IPS DF 19.7 (cell line): Measurements from ENCODE around the gene NFIB.
A peak's percentile ranks its signal among the peaks of the same experiment; 100 is the strongest.

Source experiments
- DNase-seq: peaks from one replicate; pipeline ENCODE4 v3.0.0-alpha.2; 2013; ENCODE audit warnings: low read depth, low spot score

NFIB gene

GRCh38 chr9:14278291-14278721 lies 35.6 kb downstream of the NFIB start:
- DNase-seq = no peak

- DNase-seq = no peak
Observed at GRCh38 chr9:14277761-14278160, 36.2 kb downstream of the NFIB start.

- DNase-seq = no peak
Observed at GRCh38 chr9:14277244-14277643, 36.7 kb downstream of the NFIB start.

DNA sequence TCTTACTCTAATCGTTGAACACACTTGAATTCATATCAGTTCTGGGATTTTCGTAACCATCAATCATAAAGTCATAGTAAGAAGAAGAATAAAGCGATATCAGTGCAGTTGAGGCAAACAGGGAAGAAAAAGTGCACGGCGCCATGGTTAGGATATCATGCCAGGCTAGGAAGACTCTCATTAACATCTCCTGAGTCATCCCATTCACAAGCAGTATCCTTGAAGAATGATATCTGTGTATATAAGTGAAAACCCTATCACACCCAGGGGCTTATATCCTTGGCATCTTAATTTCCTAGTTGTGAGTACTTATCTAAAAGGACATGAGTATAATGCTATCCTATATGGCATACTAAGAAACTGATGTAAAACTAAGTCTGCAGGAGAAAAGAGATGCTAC lies 38.6 kb downstream of the NFIB start:
- no peak for DNase-seq

DNA sequence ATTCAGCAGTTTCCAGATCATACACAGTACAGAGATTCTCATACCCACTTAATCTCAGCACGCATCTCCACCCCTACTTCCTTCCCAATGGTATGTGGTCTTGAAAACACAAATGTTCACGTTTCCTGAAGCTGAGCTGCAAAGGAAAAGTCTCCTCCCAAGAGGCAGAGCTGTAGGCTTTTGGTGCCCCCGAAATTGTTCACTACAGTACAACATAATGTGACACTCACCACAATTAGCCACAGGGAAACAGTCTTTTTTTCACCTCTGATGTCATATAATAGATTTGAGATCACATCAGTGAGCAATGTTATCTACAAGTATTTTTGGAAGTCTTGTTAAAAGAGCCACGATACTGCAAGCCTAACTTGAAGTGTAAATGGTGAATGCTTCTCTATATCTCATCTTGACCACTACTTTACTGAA lies 40.2 kb downstream of the NFIB start:
- no peak for DNase-seq

DNA sequence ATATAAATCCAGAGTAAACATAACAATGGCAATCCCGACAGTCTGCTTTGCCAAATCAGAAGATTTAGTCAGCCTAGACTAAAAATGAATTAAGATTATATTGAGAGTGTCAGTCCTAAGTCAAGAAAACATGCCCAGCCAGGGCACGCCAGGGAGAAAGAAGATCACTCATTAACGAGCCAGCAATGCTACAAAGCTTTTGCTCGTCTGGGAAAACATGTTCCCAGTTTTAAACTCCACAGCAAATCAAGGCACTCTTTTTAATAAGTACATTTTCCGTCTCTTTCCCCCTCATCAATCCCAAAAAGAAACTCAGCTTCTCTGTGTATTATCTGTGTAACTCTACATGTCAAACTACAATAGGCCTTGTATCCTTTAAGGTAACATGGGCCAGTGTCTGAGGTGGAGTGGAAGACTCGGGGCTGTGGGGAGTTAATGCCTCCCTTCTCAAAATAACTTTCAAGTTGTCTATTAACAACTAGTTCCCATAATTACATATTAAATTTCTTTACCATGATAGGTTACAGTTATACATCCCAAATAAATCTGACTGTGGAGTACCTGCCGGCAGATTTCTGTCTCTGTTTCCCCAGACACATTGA lies 40.9 kb downstream of the NFIB start:
- no peak for DNase-seq

GRCh38 chr9:14271093-14271673 lies 42.8 kb downstream of the NFIB start:
- DNase-seq = peak; percentile 47

DNA sequence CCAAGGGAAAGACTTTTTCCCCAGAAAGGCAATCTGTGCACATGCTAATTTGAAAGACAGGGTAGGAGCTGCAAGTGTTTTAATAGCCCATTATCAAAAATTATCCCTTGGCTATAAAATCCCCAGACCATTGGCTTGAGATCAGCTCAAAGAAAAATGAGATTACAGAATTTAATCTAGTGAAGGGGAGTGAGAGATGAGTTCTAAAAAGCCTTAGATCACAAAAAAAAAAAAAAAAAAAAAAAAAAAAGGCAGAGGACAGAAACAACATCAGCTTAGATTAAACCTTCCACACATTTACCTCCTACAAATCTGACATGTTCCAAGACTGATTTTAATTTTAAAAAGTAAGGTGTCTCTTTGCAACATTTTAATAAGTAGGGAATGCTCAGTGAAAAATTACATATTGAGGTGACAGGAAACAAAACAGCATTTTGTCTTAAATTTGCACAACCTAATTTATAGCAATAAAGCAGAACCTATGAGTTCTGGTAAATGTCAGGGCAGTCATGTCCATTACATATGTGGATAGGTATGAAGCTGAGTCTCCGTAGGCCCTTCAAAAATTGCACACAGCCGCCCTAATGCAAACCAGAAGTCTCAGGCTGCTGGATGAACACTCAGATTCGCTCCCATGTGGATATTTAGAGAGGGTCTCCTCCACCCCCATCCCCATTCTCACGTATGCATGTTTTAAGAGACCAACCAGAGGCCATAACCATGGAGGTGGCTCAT lies 43.4 kb downstream of the NFIB start:
- no peak for DNase-seq

DNA sequence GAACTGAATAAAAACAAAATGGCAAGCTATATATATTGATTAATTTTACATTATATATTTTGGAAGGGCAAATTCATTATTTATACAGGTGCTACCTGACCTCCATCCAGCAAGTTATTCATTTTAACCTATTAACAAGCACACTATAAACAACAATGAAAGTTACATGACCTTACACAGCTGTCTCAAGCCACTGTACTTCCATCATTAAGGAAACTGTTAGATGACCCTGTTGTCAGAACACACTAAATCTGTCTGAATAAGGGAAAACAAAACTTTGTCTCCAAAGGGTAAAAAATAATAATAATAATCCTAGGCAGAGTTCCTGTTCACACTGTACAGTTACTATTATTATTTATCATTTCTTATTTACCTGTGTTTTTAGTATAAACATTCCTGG lies 44.0 kb downstream of the NFIB start:
- DNase-seq = no peak

GRCh38 chr9:14263707-14264483 lies 50.0 kb downstream of the NFIB start:
- no peak for DNase-seq

- DNase-seq = no peak
Observed at GRCh38 chr9:14262827-14263226, 51.1 kb downstream of the NFIB start.

GRCh38 chr9:14261616-14262015 lies 52.3 kb downstream of the NFIB start:
- DNase-seq = no peak

DNA sequence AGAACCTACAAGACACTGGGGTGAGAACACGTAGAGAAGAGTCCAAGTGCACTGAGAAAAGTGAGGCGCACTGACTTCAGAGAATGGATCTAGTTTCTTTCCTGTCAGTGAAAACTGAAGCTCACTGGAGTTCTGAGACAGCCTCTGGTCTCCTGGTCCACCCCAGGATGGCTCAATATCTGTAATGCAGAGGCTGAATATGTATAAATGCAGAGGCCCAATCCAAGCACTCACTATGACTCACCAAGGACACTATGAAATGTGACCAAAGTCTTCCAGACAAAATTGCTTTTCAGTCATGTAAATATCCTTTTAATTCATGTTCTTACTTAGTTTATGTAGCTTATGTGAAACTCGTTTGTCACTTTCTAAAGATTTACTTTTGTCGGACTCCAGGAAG lies 53.8 kb downstream of the NFIB start:
- no peak for DNase-seq

GRCh38 chr9:14258660-14259239 lies 55.2 kb downstream of the NFIB start:
- no peak for DNase-seq

GRCh38 chr9:14258156-14258555 lies 55.8 kb downstream of the NFIB start:
- DNase-seq = no peak

DNA sequence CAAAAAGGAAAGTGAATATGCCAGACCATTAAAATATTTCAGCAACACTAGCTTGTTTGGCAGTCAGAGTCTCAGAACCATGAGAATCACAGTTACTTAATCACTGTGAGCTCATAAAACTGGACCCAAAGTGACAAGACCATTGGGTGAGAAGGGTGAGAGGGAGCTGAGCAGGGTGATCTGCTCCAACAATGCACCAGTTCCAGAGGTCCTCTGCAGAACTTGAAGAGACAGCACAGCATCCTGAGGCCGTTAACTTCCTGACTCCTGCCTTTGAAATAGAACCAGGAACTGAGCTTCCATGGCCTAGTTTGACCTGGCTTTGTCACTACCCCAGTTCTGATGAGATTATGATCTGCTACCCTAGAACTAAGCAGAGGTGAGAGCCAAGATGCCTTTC lies 57.4 kb downstream of the NFIB start:
- no peak for DNase-seq

DNA sequence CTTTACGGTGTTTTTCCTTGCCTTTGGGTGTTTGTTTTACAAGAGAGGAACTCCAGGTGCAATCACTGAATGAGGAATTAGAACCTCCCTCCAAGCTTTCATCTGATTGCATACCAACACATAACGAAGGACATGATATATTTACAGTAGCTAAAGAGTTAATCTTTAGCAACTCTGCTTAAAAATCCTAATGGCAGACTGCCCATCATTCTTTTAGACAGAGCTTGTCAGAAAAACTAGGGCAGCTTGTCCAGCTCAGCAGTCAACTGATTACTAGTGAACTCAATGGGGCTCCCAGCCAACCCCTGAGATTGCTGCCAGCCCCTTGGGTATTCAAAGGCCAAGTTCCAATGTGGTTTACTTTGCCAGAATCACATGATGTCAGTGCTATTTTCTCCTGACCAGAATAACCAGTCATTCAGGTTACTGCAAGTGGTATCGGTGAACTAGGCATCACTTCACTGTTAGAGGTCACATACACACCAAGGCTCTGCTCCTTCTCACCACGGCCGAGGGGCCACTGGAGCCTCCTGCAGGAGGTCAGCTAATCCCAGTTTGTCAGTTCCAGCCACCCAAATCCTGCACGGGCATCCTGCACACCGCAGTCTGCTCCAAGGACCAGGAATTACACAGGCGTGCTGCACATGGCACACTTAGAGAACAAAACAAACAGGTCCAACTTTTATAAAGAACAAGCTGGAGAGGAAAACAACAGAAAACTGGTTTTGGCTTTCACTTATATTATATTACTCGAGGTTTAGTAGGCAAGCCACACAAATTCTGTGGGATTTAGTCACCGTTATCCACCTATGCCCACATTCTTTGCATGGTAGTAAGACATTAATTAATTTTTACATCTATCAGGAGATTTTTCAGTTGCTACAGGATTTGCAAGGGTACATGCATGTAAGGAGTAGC lies 62.5 kb downstream of the NFIB start:
- DNase-seq = no peak

GRCh38 chr9:14250794-14251153 lies 63.2 kb downstream of the NFIB start:
- no peak for DNase-seq

- DNase-seq = no peak
Observed at GRCh38 chr9:14249527-14249926, 64.4 kb downstream of the NFIB start.

- DNase-seq = no peak
Observed at GRCh38 chr9:14248149-14248548, 65.8 kb downstream of the NFIB start.

GRCh38 chr9:14247577-14247976 lies 66.4 kb downstream of the NFIB start:
- DNase-seq = no peak
